ENCODE data around the gene BATF2.

The BATF2 gene

DNA sequence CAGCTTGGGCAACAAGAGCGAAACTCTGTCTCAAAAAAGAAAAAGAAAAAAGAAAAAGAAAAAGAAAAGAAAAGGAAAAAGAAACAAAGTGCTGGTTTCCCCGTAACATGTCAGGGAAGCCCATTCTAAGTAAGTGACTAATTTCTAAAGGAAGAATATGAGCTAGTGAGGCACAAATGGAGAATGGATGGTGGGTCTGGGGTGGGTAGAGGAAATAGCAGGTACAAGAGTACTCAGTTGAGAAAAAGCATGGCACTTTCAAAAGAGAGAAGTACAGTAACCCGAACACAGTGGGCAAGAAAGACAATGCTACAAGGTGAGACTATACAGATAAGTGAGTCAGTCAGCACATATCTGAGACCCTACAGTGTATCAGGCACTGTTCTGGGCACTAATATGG is 29.4 kb downstream of the BATF2 start:
- TF ChIP-seq, protein P1, sequence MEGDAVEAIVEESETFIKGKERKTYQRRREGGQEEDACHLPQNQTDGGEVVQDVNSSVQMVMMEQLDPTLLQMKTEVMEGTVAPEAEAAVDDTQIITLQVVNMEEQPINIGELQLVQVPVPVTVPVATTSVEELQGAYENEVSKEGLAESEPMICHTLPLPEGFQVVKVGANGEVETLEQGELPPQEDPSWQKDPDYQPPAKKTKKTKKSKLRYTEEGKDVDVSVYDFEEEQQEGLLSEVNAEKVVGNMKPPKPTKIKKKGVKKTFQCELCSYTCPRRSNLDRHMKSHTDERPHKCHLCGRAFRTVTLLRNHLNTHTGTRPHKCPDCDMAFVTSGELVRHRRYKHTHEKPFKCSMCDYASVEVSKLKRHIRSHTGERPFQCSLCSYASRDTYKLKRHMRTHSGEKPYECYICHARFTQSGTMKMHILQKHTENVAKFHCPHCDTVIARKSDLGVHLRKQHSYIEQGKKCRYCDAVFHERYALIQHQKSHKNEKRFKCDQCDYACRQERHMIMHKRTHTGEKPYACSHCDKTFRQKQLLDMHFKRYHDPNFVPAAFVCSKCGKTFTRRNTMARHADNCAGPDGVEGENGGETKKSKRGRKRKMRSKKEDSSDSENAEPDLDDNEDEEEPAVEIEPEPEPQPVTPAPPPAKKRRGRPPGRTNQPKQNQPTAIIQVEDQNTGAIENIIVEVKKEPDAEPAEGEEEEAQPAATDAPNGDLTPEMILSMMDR (IDR thresholded peaks at IDR 0.05; ENCODE audit: low read depth, low read length) = no peak
- no peak overlapping the region for H3K4me3 ChIP-seq (ENCODE audit: low read depth, low read length)

DNA sequence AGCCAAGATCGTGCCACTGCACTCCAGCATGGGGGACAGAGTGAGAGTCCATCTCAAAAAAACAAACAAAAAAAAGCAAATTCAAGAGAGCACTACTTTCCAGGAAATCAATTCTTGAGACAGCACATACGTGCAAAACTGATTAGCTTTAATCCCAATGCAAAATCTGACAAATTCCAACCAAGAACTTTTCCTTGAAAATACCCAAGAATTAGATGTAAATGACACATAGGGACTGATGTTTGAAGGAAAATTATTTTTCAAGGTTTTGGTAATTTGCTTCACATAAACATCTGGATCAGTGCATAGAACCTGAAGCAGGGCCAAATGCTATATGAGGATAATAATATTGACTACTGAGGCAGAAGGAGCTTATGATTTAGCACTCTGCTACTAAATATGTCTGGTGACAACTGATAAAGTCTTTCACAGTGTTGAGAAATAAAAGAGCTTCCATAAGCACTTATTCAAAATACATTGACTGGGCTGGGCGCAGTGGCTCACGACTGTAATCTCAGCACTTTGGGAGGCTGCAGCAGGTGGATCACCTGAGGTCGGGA is 33.6 kb downstream of the BATF2 start:
- no peak overlapping the region for H3K4me3 ChIP-seq (ENCODE audit: low read depth, low read length)
- TF ChIP-seq, protein P1 (IDR thresholded peaks at IDR 0.05; ENCODE audit: low read depth, low read length) = no peak

DNA sequence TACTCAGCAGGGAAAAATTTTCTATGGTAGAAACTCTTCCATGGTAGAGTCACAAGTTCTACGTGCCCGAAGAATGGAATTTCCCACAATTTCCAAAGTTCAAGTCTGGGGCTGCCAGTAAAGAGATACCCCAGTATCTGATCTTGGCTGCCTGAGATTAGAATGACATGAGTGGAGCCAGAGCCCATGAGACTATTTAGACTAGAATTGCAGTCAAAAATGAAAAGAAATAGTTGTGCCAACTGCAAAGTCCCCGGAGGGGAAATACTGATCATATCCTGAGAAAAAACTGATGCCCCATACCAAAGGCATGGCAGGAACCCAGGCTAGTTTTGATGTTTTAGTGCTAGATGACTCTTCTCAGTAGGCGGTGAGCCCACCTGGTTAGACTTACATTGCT is 36.1 kb downstream of the BATF2 start:
- TF ChIP-seq, protein P1 (IDR thresholded peaks at IDR 0.05; ENCODE audit: low read depth, low read length) = no peak

DNA sequence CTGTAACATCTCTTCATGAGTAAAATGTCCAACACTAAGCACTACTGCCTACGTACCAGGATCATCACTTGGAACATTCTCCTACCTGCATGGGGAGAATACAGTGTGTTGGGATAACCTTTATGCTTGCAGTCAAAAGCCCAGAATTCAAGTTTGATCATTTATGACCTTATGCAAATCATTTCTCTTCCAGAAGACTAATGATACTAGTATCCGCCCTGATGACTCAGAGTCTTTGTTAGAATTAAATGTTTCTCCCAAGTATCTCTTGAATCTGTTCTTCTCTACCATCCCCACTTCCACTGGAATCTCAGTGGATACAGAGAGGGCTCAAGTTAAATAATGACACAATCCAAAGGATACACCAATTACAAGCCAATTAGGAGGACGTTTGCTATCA is 37.3 kb downstream of the BATF2 start:
- TF ChIP-seq, protein P1 (IDR thresholded peaks at IDR 0.05; ENCODE audit: low read depth, low read length) = no peak
- no peak overlapping the region for H3K4me3 ChIP-seq (ENCODE audit: low read depth, low read length)

More for the DNA sequence above, 36.1 kb downstream of the BATF2 start:
- no peak overlapping the region for H3K4me3 ChIP-seq (ENCODE audit: low read depth, low read length)

DNA sequence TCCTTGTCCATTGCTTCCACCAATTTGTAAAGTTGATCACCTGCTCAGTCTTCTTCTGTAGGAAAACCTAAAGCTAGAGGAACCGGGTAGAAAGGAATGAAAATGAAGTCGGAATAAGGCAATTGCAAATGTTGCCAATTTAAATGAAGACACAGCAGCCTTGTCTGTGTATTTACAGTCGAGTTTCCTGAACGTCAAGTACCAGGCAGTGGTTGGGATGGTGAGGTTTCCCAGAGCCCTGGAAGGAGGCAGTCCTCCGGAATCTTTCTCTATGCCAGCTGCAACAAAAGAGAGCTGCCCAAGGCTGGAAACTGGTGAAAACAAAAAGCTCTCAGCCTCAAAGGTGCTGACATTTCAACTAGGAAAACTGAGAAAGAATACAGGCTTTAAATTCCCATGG is 42.6 kb downstream of the BATF2 start:
- TF ChIP-seq, protein P1 (IDR thresholded peaks at IDR 0.05; ENCODE audit: low read depth, low read length) = no peak
- no peak overlapping the region for H3K4me3 ChIP-seq (ENCODE audit: low read depth, low read length)

DNA sequence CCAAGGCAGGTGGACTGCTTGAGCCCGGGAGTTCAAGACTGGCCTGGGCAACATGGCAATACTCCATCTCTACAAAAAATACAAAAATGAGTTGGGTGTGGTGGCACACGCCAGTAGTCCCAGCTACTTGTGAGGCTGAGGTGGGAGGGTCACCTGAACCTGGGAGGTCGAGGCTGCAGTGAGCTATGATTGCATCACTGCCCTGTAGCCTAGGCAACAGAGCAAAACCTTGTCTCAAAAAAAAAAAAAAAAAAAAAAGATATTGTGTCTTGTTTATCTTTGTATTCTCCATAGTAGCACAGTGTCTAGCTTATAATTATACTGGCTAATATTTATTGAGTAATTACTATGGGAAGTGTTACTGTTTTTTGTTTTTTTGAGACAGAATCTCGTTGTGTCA is 45.2 kb downstream of the BATF2 start:
- no peak overlapping the region for H3K4me3 ChIP-seq (ENCODE audit: low read depth, low read length)
- TF ChIP-seq, protein P1 (IDR thresholded peaks at IDR 0.05; ENCODE audit: low read depth, low read length) = no peak

DNA sequence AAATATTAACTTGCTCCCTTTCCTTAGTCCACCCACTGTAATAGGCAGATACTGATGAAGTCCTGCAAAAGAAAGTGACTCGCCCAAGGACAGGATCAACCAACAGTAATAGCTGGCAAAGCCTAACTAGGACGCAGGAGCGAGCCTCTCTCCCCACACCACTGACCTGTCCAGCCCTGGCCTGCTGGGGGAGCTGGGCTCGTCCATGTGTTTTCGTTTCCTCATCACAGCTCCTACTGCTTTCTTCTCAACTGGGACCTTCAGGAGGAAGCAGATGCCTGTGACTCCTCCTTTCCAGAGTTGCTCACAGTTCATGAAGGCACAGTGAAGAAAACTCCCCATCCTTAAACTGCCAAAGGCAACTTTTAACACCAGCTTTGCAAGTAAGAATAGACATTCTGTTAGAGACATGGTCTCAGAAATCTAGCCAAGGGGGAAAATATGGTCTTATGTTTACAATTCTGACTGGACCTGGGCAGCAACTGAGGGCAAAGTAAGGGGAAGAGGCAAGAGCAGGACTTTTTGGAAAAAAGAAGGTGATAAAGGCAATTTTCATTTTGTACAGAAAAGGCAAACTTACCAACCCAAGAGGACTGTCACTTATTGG is 49.5 kb downstream of the BATF2 start:
- no peak overlapping the region for H3K4me3 ChIP-seq (ENCODE audit: low read depth, low read length)
- TF ChIP-seq, protein P1 (IDR thresholded peaks at IDR 0.05; ENCODE audit: low read depth, low read length) = no peak

All from WI38 (cell line).